Measurements from ENCODE around the gene MYCBP. TPM values are rescaled to one million over a fixed set of nuclear protein-coding genes. Genes with fewer than 3 reads are reported as not detected.
A peak's percentile ranks its signal among the peaks of the same experiment; 100 is the strongest.

MYCBP gene
- total RNA-seq, 1 experiment from 2014 or later, result 17.4 TPM

DNA sequence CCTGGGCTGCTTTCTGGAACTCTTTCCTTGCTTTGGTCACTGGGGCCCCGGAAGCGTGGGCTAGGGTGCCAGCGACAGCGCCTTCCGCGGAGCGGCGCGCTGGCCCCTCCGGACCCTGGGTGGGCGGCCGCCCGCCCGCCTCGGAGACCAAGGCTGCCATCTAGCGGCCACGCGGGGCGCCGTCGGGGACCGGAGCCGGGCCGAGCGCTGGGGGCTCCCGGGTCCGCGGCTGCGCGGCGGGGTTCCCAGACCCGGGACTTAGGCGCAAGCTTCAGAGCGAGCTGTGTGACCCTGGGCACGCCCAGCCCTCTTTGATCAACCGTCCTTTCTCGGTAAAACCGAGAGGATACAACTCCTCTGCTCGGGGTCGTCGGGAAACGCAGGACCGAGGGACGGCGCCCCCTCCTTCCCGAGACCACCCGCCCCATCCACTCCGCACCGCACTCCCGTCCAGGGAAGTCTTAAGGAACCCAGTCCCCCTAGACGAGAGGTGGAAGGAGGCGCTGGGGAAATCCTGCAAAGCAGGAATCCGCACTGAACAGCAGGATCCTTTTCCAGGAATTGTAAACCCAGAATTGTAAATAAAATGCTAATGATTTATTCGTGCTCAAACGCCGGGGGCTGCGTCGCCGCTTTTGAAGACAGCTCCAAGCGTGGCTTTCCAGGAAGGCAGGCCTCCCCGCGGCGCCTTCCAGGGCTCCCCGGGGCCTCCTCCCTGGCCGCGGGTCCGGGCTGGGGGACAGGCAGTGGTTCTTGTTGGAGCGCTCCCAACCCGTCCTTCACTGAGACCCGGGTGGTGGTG, 54.8 kb downstream of the MYCBP start:
- H3K27ac ChIP-seq (ENCODE audit: low read length), result no peak overlapping the region
- H3K4me3 ChIP-seq (ENCODE audit: low read depth in 2 of 2, low read length in 2 of 2), result peak overlapping the region; percentile 14 to 25; a peak in 2 of 4 replicates
- no TSS peak for BruUV-seq (replicated peaks)
- ATAC-seq (peak; percentile 71), DNase-seq (ENCODE audit: low read depth, low spot score) (no peak)
- intact Hi-C loops (cut with micrococcal nuclease; ENCODE audit: unreplicated experiment), result no loop called here
- ChIA-PET POLR2A (interaction anchor here (0.6 kb wide), 1 partner anchor 304 kb away, joined by 5 read pairs; no protein-coding TSS in a partner anchor), CTCF (interaction anchor here (1.7 kb wide), 1 partner anchor 788 kb away, joined by 3 read pairs; no protein-coding TSS in a partner anchor)
- TF ChIP-seq TCF7L2 (IDR thresholded peaks at IDR 0.05; ENCODE audit: low read depth, low read length) (peak; percentile 21; the same call in 1 of the 2 replicates), POLR2AphosphoS5 (IDR thresholded peaks at IDR 0.05; ENCODE audit: low read depth, low read length) (no peak), SIN3A (IDR thresholded peaks at IDR 0.05; ENCODE audit: borderline replicate concordance, insufficient read depth, low read depth, low read length) (no peak), REST (IDR thresholded peaks at IDR 0.05; ENCODE audit: insufficient read depth in 1 of 2, low read depth in 2 of 2, low read length in 1 of 2) (no peak)
- TF ChIP-seq, protein P1, sequence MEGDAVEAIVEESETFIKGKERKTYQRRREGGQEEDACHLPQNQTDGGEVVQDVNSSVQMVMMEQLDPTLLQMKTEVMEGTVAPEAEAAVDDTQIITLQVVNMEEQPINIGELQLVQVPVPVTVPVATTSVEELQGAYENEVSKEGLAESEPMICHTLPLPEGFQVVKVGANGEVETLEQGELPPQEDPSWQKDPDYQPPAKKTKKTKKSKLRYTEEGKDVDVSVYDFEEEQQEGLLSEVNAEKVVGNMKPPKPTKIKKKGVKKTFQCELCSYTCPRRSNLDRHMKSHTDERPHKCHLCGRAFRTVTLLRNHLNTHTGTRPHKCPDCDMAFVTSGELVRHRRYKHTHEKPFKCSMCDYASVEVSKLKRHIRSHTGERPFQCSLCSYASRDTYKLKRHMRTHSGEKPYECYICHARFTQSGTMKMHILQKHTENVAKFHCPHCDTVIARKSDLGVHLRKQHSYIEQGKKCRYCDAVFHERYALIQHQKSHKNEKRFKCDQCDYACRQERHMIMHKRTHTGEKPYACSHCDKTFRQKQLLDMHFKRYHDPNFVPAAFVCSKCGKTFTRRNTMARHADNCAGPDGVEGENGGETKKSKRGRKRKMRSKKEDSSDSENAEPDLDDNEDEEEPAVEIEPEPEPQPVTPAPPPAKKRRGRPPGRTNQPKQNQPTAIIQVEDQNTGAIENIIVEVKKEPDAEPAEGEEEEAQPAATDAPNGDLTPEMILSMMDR (IDR thresholded peaks at IDR 0.05), result peak; percentile 97
- H3K4me1 ChIP-seq (ENCODE audit: control insufficient read depth, insufficient read depth, low read length), result peaks cover 6% of the 10 kb centered on the region; the same call in 1 of the 2 replicates
- no peaks in the 10 kb centered on the region for H3K9me3 ChIP-seq (ENCODE audit: control insufficient read depth, insufficient read depth, low read depth, low read length)
- peaks cover 30% of the 10 kb centered on the region for H3K27me3 ChIP-seq (ENCODE audit: control insufficient read depth, insufficient read depth, low read length)
- in situ Hi-C loops (cut with HindIII; ENCODE audit: low pct_unique_long_range_greater_than_20kb, low sequenced_read_pairs), result no loop called here
- H3K36me3 ChIP-seq (ENCODE audit: control insufficient read depth, insufficient read depth, low read length), result 0 out of 2 replicates have a peak, but pooled peaks cover 2% of the 10 kb centered on the region

GRCh38 chr1:38817267-38818174, 55.6 kb downstream of the MYCBP start:
- no TSS peak for BruUV-seq (replicated peaks)
- Histone ChIP-seq H3K9me3 (ENCODE audit: control insufficient read depth, insufficient read depth, low read depth, low read length) (no peaks in the 10 kb centered on the region), H3K27ac (ENCODE audit: low read length) (no peak overlapping the region), H3K36me3 (ENCODE audit: control insufficient read depth, insufficient read depth, low read length) (0 out of 2 replicates have a peak, but pooled peaks cover 2% of the 10 kb centered on the region), H3K4me3 (ENCODE audit: low read depth in 2 of 2, low read length in 2 of 2) (no peak overlapping the region), H3K27me3 (ENCODE audit: control insufficient read depth, insufficient read depth, low read length) (peaks cover 36% of the 10 kb centered on the region), H3K4me1 (ENCODE audit: control insufficient read depth, insufficient read depth, low read length) (peaks cover 6% of the 10 kb centered on the region; the same call in 1 of the 2 replicates)
- TF ChIP-seq TCF7L2 (IDR thresholded peaks at IDR 0.05; ENCODE audit: low read depth, low read length) (no peak), POLR2AphosphoS5 (IDR thresholded peaks at IDR 0.05; ENCODE audit: low read depth, low read length) (no peak), REST (IDR thresholded peaks at IDR 0.05; ENCODE audit: insufficient read depth in 1 of 2, low read depth in 2 of 2, low read length in 1 of 2) (no peak), SIN3A (IDR thresholded peaks at IDR 0.05; ENCODE audit: borderline replicate concordance, insufficient read depth, low read depth, low read length) (no peak)
- TF ChIP-seq, protein P1 (IDR thresholded peaks at IDR 0.05), result no peak
- POLR2A ChIA-PET, result no interaction called here
- in situ Hi-C loops (cut with HindIII; ENCODE audit: low pct_unique_long_range_greater_than_20kb, low sequenced_read_pairs), result no loop called here
- intact Hi-C loops (cut with micrococcal nuclease; ENCODE audit: unreplicated experiment), result no loop called here
- DNase-seq (ENCODE audit: low read depth, low spot score), result no peak
- ATAC-seq, result peak; percentile 39; the same call in 1 of the 2 replicates
- CTCF ChIA-PET, result interaction anchor here (1.7 kb wide), 1 partner anchor 788 kb away, joined by 3 read pairs; no protein-coding TSS in a partner anchor
